Astrocyte (in vitro differentiated cells and primary cell): ENCODE results near the gene ALDH16A1.

Source experiments
- EZH2 ChIP-seq: IDR thresholded peaks from 2 replicates; pipeline ENCODE4 v1.6.1; 2012; ENCODE audit warnings: mild to moderate bottlenecking, low read length, inconsistent platforms; ENCODE audit not compliant: insufficient read depth
- TF ChIP-seq, protein P1 (sequence below): IDR thresholded peaks from 2 replicates; pipeline ENCODE4 v1.5.1; 2011; ENCODE audit warnings: low read depth, mild to moderate bottlenecking, inconsistent platforms, low read length, moderate library complexity; ENCODE audit not compliant: insufficient read depth

DNA sequence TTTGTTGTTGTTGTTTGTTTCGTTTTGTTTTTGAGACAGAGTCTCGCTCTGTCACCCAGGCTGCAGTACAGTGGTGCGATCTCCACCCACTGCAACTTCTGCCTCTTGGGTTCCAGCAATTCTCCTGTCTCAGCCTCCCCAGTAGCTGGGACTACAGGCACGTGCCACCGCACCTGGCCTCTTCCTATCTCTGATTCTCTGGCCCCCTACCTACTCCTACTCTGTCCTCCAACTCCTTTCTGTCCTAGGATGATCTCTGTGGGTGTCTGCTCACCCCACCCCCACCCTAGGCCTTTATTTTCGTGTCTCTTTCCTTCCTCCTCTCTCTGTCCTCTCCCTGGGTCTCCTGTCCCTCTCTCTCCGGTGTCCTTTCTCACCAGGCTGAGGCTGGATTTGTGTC lies 2.6 kb upstream of the ALDH16A1 start:
- TF ChIP-seq, protein P1, sequence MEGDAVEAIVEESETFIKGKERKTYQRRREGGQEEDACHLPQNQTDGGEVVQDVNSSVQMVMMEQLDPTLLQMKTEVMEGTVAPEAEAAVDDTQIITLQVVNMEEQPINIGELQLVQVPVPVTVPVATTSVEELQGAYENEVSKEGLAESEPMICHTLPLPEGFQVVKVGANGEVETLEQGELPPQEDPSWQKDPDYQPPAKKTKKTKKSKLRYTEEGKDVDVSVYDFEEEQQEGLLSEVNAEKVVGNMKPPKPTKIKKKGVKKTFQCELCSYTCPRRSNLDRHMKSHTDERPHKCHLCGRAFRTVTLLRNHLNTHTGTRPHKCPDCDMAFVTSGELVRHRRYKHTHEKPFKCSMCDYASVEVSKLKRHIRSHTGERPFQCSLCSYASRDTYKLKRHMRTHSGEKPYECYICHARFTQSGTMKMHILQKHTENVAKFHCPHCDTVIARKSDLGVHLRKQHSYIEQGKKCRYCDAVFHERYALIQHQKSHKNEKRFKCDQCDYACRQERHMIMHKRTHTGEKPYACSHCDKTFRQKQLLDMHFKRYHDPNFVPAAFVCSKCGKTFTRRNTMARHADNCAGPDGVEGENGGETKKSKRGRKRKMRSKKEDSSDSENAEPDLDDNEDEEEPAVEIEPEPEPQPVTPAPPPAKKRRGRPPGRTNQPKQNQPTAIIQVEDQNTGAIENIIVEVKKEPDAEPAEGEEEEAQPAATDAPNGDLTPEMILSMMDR, result no peak
- TF ChIP-seq EZH2, result no peak
